HEK293T (cell line): Measurements from ENCODE around the gene GOLGA1.

Experiments used
- BHLHE40 ChIP-seq: fragments of 450-650 bp; IDR thresholded peaks from 2 replicates; pipeline ENCODE4 v1.6.1; 2016; ENCODE audit warnings: mild to moderate bottlenecking, moderate library complexity, borderline replicate concordance
- CTBP1 ChIP-seq: fragments of 450-650 bp; IDR thresholded peaks from 2 replicates; pipeline ENCODE4 v1.6.1; 2016; ENCODE audit warnings: borderline replicate concordance
- FOXA1 ChIP-seq: fragments of 450-650 bp; IDR thresholded peaks from 2 replicates; pipeline ENCODE4 v1.6.1; 2016; ENCODE audit warnings: mild to moderate bottlenecking
- FOXK2 ChIP-seq: fragments of 450-650 bp; IDR thresholded peaks from 2 replicates; pipeline ENCODE4 v1.6.1; 2016; ENCODE audit warnings: mild to moderate bottlenecking
- NFRKB ChIP-seq: fragments of 450-650 bp; IDR thresholded peaks from 2 replicates; pipeline ENCODE4 v1.6.1; 2016; ENCODE audit warnings: mild to moderate bottlenecking, moderate library complexity

DNA sequence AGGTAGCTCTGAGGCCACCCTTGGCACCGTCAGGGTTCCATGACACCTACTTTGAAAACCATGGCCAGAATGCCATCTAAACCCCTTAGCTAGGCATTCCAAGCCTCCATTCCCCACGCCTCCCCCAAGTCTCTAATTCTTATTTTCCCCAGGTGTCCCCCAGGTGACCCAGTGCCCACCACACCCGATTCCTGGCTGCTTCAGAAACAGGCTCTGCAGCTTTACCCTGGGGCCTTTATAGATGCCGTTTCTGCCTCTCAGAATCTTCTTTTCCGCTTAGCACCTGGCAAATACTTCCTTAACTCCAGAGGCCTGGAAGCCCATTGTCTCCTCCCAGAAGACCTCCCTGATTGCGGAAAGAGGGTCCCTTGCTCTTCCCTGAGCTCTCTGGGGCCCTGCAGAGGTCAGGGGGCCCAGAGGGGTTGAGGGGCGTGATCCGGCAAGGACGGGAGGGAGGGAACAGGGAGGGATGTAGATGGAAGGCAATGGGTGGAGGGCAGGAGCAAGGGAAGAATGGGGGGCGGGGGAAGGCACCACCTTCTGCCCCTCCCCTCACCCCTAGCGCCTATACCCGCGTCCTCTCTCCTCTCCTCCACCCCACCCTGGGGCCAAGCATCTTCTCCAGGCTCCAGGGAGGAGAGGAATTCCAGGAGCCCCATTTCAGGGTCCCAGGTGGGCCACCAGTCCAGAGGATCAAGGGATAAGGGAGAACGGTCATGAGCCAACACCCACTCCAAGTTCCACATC, 99.6 kb downstream of the GOLGA1 start:
- TF ChIP-seq FOXK2 (no peak), FOXA1 (no peak), BHLHE40 (no peak), NFRKB (no peak), CTBP1 (no peak)
